NCI-H146 (cell line): Measurements from ENCODE around the gene FAM83C.
"Not testable (repeated sequence)": the region's sequence is repeated elsewhere in the genome, so short reads cannot be mapped to it uniquely, and the experiment has no call there.

Experiments
- DNase-seq: peaks from one replicate; lab custom pipeline; 2025; lab: John Stamatoyannopoulos, UW

The FAM83C gene

GRCh38 chr20:35318502-35319157 lies 26.4 kb upstream of the FAM83C start:
- no peak for DNase-seq

- DNase-seq = no peak
Measured at GRCh38 chr20:35317416-35318210, 25.4 kb upstream of the FAM83C start.

GRCh38 chr20:35316086-35316485 lies 23.9 kb upstream of the FAM83C start:
- DNase-seq = no peak

- DNase-seq = not testable (repeated sequence)
Measured at GRCh38 chr20:35315632-35316020, 23.4 kb upstream of the FAM83C start.

- no peak for DNase-seq
Measured at GRCh38 chr20:35314816-35315631, 22.8 kb upstream of the FAM83C start.

- peak; percentile 8 for DNase-seq
Measured at GRCh38 chr20:35312318-35312717, 20.1 kb upstream of the FAM83C start.

- peak; percentile 23 for DNase-seq
Measured at GRCh38 chr20:35311822-35312221, 19.6 kb upstream of the FAM83C start.

- DNase-seq = peak; percentile 27
Measured at GRCh38 chr20:35311409-35311808, 19.2 kb upstream of the FAM83C start.

GRCh38 chr20:35307666-35308653 lies 15.7 kb upstream of the FAM83C start:
- no peak for DNase-seq

- peak; percentile 48 for DNase-seq
Measured at GRCh38 chr20:35306931-35307517, 14.8 kb upstream of the FAM83C start.

GRCh38 chr20:35305682-35306556 lies 13.7 kb upstream of the FAM83C start:
- DNase-seq = no peak

GRCh38 chr20:35304956-35305355 lies 12.7 kb upstream of the FAM83C start:
- DNase-seq = no peak

- DNase-seq = peak; percentile 91
Measured at GRCh38 chr20:35303735-35304491, 11.7 kb upstream of the FAM83C start.

- no peak for DNase-seq
Measured at GRCh38 chr20:35303382-35303734, 11.1 kb upstream of the FAM83C start.

GRCh38 chr20:35302421-35303335 lies 10.5 kb upstream of the FAM83C start:
- DNase-seq = no peak

- no peak for DNase-seq
Measured at GRCh38 chr20:35301426-35301825, 9.2 kb upstream of the FAM83C start.

- DNase-seq = no peak
Measured at GRCh38 chr20:35300469-35301262, 8.4 kb upstream of the FAM83C start.
